HG03469 (cell line): Measurements from ENCODE around the gene SGO2.
"Not testable (repeated sequence)": the region's sequence is repeated elsewhere in the genome, so short reads cannot be mapped to it uniquely, and the experiment has no call there.

ENCODE experiments used
- ATAC-seq: cut with Tn5 transposase; IDR thresholded peaks from one replicate; pipeline ENCODE4 v1.9.1; 2021; ENCODE audit warnings: mild to moderate bottlenecking, moderate library complexity, moderate number of reproducible peaks; ENCODE audit not compliant: unreplicated experiment

The SGO2 gene

DNA sequence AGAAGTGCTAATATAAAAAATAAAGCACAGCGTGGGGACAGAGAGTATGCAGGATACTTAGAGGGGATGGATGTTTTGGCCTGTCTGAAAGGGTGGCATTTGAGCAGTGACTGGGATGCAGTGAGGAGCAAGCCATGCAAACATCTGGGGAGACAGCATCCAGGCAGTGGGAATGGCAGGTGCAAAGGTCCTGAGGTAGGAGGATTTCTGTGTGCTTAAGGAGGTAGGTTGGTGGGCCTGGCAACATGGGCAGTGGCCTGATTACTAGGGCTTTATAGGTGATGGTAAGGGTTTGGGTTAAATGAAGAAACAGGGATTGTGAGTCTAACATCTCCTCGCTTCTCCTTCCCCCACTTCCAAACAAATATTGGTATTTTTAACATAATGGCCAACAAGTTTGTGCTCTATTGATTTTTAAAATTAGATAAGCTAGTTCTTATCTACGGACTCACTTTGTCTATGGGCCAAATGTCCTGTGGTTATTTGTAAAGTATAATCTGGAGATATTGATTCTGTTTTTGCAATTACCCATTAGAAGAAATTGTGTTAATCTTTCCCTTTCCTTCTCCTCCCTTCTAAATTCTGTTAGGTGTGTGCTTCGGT is 62.2 kb downstream of the SGO2 start:
- no peak for ATAC-seq

DNA sequence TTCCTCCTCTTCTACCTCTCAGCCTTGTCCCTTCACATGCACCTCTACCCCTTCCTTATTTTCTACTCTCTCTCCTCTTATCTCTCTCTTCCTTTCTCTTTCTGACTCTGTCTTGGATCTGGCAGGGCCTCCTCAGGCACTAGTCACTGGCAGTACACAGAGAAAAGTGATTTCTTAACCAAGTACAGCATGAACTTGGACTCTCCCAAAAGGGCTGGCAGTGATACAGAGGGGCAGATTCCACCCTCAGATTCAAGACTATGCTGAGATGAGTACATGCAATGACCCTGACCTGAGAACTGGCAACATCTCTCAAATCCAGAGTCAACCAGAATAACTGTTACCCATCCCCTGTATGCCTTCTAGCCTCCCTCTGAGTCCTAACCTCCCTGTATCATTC is 64.1 kb downstream of the SGO2 start:
- ATAC-seq: no peak

DNA sequence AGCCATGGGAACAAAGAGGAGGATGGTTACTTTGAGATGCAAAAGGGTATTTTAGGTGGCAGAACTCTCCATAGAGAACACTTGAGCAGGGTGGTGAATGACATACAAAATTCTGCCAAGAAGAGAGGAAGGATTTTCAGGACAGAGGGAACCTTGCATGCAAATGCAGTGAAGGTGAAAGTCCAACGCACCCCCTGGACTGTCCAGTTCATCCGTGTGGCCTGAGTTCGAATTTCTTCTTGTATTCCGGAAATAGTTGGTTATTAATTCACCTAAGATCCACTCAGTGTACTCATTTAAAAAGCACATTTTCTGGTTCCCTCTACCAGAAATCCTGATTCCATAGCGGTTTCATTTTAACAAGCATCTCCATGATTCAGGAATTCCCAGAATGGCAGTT is 65.3 kb downstream of the SGO2 start:
- ATAC-seq: no peak

DNA sequence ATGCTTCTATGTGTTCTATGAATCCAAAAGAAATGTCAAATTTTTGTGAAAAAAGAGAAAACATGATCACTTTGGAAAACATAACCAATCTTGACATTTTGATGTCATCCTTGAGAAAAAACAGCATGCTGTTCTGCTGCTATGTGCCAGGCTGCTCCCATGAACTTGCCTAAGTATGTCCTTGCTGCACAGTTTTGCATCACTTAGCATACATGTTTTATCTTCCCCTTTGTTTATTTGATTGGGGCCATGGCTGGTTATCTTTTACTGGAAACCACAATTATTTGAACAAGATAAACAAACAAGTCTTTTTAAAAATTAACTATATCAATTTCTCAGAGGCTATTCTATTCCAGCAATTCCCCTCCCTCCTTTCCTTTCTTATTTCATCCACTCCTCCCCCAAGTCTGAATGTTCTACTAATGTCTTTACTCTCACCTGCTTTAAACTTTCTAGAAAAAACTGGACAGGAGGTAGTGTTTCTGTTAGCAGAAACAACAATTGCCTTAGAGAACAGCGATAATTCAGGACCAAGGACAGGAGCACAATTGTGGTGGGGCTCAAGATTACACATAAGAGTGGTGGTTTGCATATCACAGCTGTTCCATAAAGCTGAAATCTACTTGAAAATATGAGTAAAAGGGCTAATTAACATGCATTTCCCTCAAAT is 66.5 kb downstream of the SGO2 start:
- no peak for ATAC-seq

DNA sequence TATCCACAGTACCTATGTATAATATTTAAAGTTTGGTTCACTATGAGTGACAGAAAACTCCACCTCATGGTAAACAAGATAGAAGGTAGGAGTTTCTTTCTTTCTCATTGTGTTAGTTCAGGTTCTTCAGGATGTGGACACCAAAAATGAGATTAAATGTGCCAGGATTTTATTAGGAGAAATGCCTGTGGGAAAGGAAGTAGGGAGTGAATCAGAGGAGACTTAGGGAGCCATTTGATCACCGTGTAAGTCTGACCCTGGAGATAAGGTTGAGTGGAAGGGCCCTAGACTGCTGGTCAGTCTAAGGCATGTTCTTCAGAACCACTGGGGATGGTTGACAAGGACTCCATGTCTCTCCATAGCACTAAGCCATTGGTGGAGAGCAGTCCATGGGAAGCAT is 67.9 kb downstream of the SGO2 start:
- ATAC-seq: no peak

DNA sequence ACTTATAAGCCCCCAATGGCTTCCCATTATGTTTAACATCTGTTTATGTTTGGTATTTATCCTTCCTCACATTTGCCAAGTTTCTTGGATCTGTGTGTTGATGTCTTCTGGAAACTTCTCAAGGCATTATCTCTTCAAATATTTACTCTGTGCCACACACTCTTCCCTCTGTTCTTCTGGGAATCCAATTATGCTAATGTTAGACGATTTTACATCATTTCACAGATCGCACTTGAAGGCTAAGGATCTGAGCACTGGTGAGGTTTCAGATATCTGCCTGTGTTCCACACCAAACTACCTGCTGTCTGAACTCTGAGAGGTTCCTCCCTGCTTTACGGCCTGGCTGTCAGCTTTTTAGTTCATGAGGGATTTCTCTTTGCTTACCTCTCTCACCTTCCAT is 69.9 kb downstream of the SGO2 start:
- no peak for ATAC-seq

DNA sequence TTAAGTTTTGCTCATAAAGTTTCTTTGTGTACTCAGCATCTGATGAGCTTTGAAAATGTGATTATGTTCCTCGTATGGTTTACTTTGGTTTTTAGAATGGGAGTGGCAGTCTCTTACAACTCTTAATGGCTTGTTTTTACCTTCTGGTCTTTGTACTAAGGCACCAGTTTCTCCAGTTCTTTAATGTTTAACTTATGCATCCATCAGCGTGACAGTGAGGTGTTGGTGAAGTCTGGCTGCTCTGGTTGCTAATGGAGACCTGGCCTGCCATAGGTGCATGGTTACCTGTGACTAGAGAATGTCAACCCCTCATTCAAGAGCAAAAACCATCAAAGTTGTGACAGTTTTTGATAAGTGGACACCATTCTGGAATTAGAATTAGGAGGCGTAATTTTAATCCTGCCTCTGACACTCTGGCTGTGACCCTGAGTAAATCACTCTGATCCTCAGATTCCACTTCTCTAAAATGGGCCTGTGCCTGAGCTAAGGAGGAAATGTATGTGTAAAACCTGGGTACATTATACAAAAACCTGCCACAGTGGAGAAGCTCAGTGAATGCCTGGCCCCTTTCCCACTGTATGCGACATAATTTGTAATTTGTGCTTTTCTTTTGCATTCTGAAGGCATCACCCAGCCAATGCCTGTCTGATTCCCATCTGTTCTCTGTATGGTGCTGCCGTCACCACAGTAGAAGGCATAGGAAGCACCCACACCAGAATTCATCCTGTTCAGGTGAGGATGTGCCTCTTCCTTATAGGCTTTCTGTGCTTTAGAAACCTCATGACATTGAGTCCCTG is 71.0 kb downstream of the SGO2 start:
- ATAC-seq: no peak

DNA sequence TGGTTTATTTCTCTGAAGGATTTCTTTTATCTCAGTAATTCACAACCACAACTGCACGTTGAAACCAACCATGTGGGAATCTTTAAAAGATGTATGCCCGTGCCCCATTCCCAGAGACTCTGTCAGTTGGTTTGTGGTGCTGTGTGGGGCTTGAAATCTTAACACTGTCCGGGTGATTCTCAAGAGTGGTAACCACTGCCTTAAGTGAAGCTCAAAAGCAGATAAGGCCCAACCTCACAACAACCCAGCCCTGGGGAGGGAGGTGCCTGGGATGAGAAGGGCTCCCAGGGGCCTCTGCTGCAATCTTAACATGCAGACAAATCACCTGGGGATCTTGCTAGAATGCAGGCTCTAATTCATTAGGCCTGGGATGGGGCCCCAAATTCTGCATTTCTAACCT is 73.2 kb downstream of the SGO2 start:
- ATAC-seq: no peak

DNA sequence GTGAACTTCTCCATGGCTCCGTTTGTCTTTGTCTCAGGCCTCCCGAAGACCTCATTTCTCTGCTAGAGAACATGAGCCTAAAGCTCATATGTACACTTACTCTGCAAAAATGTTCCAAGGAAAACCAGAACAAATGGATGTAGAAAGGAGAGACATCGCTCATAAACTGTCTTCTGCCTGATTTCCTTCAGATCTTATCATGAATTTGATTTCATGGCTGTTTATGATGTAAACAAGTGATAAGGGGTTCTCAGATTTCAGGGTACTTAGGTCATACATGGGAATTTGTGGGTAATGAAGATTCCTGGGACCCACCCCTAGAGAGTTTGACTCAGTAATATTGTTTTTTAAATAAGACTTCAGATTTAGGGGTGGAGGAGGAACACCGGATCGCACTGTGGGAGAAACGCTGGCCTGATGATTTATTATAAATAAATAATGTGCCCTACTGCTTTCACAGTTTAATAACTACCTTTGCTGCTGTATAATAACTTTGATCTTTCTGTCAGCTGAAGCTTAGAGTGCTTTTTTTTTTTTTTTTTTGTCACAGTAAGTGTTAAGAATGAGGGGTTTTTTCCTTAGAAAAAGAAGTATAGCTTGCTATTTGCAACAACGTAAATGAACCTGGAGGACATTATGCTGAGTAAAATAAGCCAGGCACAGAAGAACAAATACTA is 74.7 kb downstream of the SGO2 start:
- ATAC-seq: no peak

DNA sequence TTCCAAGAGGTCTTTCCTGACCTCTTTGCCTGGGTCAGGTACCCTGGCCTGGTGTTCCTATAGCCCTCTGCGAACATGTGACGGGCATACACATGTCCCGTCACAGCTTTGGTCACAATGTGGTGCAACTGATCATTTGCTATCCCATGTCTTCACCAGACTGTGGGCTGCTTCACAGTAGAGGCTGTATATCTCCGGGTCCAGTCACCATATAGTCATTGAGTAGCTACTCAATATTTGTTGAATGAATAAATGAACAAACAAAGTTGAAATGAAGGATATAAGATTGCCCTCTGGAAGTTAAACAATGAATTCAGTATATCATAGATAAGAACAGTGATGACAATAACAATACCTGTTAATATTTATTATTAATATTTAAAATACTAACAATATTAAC is 76.6 kb downstream of the SGO2 start:
- ATAC-seq: no peak

DNA sequence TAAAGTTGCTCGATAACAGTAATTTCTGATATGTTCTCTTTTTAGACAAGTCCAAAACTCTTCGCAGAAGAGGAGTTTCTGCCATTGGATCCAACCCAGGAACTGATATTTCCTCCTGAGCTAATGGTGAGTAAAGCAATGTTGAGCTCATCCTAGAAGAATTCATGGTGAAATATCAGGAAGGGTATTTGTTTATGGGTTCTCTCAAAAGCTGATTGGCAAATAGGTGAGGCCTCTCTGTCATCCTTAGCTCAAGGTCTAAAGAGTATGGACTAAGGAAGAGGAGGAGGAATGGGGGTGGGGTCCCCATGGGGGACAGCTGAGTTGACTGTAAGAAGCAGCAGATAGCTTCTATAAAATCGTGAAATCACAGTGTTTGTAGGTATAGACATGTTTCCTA is 78.0 kb downstream of the SGO2 start:
- ATAC-seq: no peak

DNA sequence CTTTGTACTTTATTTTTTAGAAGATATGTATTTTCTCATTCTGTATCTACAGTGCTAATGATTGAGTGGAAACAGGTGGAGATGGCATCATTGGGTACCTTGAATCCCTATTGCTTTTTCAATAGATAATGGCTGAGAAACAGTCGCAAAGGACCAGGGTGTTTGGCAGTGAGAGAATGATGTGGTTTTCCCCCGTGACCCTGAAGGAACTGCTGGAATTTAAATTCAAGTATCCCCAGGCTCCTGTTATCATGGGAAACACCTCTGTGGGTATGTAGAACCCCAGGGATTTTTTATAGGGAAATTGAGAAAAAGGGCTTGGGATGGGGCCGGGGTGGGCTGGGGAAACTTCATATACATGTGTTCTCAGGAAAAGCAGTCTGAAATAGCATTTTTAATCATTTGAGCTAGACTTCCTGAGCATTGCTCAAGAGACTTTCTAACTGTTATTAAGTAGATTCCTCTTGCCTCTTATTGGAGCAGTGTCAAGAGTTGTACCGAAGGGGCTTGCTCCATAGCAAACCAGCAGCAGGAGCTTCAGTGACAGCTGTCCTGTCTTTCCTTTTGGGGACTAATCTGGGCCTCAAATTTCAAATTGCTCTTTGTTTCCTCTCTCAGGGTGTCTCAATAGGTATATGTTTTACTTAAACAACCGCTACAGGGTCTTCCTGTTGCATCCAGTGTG is 78.7 kb downstream of the SGO2 start:
- ATAC-seq: no peak

DNA sequence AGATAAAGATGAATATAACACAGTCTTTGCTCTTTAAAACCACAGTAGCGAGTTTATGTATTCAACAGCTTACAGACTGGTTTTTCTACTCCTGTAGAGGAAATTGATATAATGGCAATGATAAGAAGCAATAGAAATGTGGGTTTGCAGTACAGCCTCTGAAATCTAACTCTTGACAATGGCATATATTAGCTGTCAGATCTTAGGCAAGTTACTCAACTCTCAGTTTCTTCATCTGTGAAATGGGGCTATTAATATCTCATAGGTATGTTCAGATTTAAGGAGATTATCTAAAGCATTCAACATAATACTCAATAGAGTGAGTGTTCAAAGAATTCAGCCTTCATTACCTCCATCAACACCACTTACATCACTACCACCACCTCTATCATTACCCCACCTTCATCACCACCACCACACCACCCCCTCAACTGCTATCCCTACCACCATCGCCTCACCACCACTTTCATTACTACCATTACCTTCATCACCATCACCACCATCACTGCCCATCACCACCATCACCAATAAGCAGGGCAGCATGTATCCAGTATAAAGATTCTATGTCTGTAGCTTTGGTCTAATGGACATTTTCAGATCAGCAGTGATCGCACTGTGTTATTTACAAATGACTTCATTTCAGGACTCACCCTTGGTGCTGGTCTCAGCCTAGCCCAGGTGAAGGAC is 82.5 kb downstream of the SGO2 start:
- ATAC-seq: no peak

DNA sequence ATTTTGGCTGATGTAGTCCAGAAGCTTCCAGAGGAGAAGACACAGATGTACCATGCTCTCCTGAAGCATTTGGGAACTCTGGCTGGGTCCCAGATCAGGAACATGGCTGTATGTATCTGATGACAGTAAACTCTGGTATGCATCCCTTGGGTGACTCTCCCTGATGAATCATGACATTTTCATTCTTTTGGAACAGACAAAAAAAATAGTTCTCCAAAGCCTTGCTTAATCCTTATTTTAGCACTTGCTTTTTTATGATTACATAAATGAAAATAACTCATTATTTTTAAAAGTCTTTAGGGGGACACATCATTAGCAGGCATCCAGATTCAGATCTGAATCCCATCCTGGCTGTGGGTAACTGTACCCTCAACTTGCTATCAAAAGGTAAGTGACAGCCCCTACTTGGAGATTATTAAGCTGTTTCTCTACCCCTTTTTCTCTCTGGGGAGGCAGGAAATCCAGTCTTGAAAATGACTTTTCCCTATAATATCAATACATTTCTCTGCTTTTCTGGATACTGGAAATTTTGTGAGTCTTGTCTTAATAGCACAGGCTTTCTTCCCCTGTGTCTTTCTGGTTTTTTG is 83.1 kb downstream of the SGO2 start:
- no peak for ATAC-seq

DNA sequence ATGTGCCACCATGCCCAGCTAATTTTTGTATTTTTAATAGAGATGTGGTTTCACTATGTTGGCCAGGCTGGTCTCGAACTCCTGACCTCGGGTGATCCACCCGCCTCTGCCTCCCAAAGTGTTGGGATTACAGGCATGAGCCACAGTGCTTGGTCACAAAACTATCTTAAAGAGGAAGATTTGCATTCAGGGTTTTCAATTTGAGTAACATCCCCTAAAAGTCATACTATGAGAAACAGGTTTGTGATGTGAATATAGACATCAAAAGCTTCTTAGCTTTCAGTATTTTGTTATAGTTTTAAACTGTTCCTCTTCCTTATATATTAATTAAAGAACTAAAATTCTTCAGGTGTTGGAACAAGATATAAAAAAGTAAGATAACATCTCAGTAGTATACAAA is 84.2 kb downstream of the SGO2 start:
- ATAC-seq: not testable (repeated sequence)

DNA sequence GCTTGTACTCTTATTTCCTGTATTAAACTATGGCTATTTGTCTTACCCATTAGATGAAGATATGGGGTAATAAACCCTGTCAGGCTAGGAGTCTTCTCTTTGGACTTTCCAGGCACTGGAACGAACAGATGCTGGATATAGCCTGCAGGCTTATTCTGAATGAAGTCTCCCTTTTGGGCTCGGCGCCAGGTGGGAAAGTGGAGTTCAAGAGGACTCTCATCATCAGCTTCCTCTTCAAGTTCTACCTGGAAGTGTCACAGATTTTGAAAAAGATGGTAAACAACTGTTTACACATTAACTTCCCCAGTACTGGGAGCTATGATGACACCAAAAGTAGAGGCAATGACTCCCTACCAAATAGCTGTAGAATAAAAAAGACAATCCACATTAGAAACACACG is 87.7 kb downstream of the SGO2 start:
- no peak for ATAC-seq

DNA sequence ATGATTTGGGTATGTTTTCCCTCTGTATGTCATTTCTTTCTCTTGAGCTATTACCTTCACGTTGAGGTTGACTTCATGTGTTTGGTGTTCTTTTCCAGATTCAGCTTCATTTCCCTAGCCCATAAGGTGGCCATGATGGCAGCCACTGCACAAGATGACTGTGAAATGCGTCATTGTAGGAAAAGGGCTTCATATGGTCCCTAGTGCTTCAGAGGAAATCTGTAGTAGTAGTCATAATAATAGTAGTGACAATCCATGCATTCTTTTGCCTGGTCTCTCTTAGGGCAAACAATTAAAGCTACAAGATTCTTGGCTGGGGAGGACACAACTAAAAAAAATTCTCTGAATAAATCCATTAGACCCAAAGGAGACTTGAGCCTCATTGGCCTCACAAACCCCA is 88.2 kb downstream of the SGO2 start:
- no peak for ATAC-seq

DNA sequence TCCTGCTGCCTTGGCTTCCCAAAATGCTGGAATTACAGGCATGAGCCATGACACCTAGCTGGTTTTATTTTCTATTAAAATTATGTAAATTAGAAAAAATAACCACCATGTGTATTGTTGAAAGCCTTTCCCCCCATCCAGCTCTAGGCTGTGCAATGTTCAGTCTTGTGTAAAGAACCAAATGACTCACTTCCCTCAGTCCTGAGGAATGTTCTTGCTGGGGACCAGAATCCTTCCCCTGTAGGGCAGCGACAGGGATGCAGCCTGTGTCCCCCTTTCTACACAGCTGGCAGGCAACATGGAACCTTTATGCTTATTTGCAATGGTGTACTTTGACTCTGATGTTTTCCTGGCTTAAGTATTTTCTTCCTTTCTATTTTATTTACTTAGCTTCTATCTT is 89.2 kb downstream of the SGO2 start:
- no peak for ATAC-seq

DNA sequence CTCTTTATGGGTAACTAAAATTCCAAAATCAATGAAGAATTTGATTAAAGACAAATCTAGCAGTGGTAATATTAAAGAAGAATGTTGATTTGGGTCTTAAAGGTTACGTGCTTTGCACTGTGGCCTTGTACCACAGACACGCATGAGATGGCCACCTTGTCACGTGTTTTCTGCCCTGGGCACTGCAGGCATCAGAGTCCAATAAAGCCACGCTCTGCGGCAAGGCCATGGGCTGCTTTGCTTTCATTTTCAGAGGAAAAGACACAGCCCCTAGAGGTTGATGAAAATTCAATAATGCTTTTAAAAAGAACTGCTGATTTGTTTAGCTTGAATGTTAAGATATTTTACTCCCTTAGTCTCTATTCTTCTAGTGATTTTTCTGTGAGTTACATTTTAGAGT is 90.2 kb downstream of the SGO2 start:
- no peak for ATAC-seq

DNA sequence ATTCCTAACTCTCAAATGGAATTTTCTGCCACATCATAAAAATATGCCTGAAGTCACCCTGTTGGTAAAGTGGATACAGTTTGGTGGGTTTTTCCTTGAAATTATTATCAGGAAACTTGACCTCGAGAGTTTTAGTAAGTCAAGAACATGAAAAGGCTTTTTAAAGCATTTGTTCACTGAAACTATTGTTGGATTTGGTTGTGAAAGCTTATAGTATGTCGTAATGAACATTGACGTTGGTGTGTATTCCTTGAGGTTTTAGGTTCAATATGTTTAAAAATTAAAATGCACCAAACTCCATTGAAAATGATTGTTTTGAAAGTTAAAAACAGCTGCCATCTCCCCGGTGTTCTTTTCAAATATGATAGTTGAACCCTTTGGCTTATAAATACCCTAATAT is 90.6 kb downstream of the SGO2 start:
- no peak for ATAC-seq
